Stimulated activated CD8-positive, alpha-beta memory T cell treated with anti-CD3 and anti-CD28 coated beads, Interleukin-4, amount 100 ng/mL, for 1 hour (primary cell): ENCODE measurements around the gene OSCP1.
A peak's percentile ranks its signal among the peaks of the same experiment; 100 is the strongest.

Experiments used
- DNase-seq, 2 donors: peaks; one replicate each; pipeline ENCODE4 v3.0.0-alpha.2; 2020; ENCODE audit warnings: low read depth in 2 of 2, low spot score in 1 of 2

The OSCP1 gene

GRCh38 chr1:36447450-36447849 is 2.8 kb downstream of the OSCP1 start:
- no peak for DNase-seq

- DNase-seq = no peak
These were observed 3.5 kb downstream of the OSCP1 start for GRCh38 chr1:36446746-36447145.

GRCh38 chr1:36446271-36446670 is 4.0 kb downstream of the OSCP1 start:
- no peak for DNase-seq

GRCh38 chr1:36443297-36443696 is 7.0 kb downstream of the OSCP1 start:
- no peak for DNase-seq

DNA sequence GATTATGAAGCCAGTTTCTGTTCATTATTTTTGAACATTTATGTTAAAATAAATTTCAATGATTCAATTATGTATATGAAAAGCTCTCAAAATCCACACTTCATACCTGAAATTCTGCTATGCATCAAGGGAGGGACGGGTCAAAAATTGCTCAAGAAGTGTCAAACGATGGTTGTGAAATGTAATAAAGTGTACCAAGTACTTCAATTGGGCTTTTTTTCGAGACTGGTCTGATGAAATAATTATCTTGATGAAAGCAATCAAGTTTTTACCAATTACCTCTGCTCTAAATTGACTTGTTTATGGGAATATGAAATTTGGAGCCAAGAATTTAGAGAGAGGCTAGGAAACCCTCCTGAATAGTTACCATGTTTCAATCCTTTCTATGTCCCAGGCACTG is 7.9 kb downstream of the OSCP1 start:
- DNase-seq = no peak

DNA sequence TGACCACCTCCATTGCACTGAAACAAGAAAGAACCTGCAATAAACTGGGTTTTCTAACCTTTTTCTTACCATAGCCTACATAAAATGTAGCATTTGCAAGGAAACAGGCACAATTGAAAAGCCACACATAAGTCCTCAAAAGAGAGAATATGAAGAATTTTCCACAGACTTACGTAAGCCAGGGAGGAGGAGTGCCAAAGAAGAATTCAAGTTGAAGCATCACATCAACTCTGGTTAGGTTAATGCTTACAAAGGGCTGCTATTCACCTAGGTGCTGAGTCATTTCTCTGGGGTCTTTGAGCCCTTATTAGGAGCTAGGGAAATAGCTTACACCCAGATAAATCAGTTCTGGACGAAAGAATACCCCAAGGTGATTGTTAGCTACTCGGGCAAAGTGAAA is 9.6 kb downstream of the OSCP1 start:
- DNase-seq = no peak

DNA sequence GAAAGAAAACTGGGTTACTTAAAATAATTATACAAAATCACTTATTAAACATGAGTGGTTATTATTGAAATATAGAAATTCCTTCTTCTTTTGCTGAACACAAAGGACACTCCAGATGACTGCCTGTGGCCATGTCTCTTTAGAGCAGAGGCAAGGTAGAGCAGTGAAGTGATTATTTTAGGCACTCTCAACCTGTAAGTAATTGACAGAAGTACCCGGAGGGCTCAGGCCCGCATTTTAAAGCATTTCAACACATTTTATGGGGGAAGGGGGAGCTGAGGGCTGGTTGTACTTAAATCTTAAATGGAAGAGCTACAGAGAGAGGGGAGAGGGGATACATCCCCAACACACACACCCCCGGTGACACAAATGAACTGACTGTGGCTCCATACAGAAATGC is 10.2 kb downstream of the OSCP1 start:
- no peak for DNase-seq

DNA sequence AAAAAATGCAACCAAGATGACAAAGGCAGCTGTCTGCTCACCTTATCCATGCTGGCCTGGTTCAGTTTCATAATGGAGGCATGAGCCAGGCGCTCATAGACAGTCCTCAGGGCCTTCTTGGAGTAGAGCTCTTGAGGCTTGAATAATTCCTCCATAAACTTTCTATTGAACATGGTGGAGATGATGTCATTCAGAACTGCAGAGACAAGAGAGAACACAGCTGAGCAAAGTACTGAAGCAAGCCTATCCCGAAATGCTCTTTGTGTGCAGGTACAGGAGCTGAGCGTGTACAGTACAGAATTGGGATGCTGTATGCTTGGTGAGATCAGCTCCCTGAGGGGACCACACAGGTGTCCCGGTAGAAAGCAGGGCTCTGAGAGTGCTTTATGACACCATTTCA is 11.5 kb downstream of the OSCP1 start:
- no peak for DNase-seq

DNA sequence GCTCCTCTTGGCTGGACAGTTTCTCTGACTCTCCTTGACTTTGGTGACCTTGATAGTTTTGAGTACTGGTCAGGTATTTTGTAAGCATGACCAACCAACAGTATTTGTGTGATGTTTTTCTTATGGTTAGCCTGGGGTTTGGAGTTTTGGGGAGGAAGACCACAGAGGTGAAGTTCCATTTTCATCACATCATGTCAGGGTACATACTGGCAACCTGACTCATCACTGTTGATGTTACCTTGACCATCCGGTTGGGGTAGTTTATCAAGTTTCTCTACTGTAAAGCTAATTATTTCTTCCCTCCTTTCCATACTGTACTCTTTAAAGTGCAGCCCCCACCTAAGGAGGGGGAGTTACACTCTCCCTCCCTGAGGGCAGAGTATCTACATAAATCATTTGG is 13.4 kb downstream of the OSCP1 start:
- no peak for DNase-seq

DNA sequence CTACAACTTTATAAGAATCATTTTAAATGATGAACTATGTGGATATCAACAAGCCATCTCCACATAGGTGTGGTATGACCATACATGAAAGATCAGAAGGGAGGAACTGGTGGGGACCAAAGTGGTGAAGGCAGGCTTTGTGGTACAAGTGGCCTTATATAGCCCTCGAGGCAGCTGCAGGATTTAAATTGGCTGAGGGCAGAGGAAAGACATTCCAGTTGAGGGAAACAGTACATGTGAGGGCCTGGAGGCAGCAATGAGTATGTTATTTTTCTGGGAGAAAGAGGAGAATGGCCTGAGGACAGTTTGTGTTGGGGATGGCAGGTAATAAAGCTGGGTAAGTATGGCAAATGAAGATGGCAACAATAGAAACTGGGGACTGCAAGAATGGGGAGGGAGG is 17.1 kb downstream of the OSCP1 start:
- no peak for DNase-seq

- DNase-seq = no peak
These were observed 17.6 kb downstream of the OSCP1 start for GRCh38 chr1:36432616-36433015.

DNA sequence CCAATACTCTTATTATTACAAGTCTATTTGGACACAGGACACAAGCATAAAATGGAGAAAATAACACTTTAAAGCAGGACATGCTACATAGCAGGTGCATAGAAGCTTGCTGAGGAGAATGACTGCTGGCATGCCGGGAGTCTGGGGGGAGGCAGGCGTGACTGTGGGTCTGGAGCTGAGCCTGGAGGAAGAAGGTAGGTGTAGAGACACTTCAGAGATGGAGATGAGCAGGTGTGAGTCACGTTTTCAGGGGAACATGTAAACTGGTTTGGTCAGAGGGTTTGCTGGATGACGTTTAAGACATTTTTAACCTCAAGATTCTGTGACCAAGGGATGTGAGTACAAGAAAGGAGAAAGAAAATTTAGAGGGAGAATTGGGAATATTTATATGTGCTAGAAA is 24.5 kb downstream of the OSCP1 start:
- no peak for DNase-seq

DNA sequence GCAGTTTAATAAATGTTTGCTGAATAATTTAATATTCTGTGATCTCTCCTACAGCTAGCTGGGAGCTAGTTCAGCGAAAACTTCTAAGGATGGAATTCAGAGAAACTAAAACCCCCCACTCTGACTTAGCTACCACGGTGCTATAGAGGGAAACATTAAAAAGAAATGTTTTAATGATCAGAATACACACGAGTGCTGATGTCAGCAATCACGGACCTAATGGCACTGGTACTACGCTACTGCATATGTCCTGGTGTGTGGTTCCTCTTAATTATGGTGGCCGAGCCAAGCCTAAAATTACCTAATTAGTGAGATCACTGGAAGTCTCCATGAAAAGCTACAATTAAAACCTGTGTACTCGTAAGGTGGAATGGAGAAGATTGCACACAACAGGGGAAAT is 28.6 kb downstream of the OSCP1 start:
- no peak for DNase-seq

GRCh38 chr1:36420836-36421317 is 29.4 kb downstream of the OSCP1 start:
- DNase-seq = peak; percentile 86 to 93

- no peak for DNase-seq
These were observed 29.8 kb downstream of the OSCP1 start for GRCh38 chr1:36420409-36420808.

GRCh38 chr1:36419569-36419968 is 30.7 kb downstream of the OSCP1 start:
- DNase-seq = no peak

- DNase-seq = no peak
These were observed 31.1 kb downstream of the OSCP1 start for GRCh38 chr1:36419140-36419539.

GRCh38 chr1:36417931-36418330 is 32.3 kb downstream of the OSCP1 start:
- DNase-seq = no peak

DNA sequence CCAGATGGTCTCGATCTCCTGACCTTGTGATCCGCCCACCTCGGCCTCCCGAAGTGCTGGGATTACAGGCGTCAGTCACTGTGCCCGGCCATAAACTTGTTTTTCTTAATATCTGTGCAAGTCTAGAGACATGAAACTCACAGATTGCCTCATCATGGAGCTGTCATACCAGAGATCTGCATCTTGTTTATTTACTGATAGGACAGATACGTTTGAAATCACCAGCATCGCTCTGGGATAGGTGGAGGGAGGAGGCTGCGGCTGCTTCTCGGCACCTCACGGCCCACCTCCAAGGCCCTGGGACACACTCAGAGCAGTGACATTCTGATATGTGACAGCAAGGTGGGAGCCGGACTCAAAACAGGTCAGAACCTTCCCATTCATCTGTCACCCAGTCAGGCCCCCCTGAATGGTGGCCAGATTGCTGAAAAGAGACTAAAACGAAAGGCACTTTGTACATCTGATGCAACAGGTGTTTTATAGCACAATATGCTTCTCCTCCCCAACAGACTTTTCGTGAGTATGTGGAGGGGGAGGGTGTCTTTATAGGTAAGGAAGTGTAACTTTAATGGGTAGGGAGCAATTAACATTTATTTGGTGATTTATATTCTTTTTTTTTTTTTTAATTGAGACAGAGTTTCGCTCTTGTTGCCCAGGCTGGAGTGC is 34.5 kb downstream of the OSCP1 start:
- no peak for DNase-seq

DNA sequence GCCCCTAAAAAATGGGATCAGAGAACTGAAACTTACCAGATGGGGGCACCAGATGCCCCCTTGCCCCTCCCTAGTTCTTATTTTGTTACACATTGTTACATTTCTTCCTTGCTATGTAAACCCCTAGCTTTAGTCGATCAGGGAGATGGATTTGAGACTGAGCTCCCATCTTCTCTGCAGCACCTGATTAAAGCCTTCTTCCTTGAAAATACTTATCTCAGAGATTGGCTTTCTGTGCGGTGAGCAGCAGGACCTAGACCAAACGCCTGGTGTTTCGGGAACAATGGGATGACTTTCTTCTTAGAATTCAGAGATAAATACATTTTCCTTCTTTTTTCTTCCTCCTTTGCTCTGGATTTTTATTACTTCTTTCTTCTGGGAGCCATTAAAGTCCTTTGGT is 35.9 kb downstream of the OSCP1 start:
- no peak for DNase-seq

DNA sequence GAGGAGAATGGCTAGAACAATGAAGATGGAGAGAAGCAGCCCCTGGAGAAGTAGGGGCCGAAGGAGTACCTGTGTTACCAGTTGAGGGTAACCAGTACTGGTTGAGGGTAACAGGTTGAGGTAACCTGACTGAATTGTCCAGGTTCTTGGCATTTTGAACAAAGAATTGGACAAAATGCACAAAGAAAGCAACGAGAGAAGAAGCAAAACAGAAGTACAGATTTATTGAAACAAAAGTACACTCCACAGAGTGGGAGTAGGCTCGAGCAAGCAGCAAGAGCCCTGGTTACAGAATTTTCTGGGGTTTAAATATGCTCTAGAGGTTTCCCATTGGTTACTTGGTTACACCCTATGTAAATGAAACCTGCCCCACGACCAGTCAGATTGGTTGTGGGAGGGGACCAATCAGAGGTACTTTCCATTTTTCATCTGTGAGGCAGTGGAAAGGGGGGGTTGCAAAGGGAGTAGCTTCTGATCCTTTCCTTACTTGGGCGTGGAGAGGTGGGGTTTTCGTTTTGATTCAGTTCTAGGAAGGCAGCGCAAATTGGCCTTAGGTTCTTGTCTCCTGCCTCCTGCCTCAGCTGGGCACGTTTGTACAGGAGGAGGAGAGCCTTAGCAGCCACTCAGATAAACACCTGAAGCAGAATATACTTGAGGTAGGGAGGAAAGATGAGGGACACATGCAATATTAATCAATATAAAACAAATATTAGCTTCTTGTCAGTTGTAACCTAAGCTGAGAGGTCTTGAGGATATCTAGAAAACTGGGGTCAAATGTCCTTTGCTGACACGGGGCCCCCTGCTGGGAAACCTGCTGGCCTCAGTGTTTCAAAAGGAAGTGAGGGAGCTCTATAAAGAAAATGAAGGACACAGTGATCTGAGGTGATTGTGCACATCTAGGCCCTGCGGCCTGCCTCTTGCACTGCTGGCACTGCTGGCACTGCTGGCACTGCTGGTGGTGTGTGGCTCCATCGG is 38.3 kb downstream of the OSCP1 start:
- no peak for DNase-seq

GRCh38 chr1:36408479-36408878 is 41.8 kb downstream of the OSCP1 start:
- no peak for DNase-seq
